ENCODE measurements around the gene DFFB. TPM values are rescaled to one million over a fixed set of nuclear protein-coding genes. Genes with fewer than 3 reads are reported as not detected.

Gene DFFB
- total and polyA plus RNA-seq, 2 donors (not counting 3 experiments of a cell fraction or from before 2014, with no cell fraction given): 11.7 to 11.8 TPM

- Histone ChIP-seq H3K36me3 (ENCODE audit: control insufficient read depth in 2 of 2, extremely low read depth in 1 of 2, insufficient read depth in 2 of 2, low read length in 2 of 2) (peaks cover 6 to 21% of the 10 kb centered on the region in 2 experiments), H3K4me1 (ENCODE audit: control insufficient read depth, extremely low read depth, insufficient read depth, low read length) (no peaks in the 10 kb centered on the region), H2AFZ (ENCODE audit: low read depth, low read length) (no peak overlapping the region), H3K9me1 (replicated peaks; ENCODE audit: control insufficient read depth, extremely low read depth, insufficient read depth, low read length) (no peaks in the 10 kb centered on the region), H3K9me3 (replicated peaks; ENCODE audit: control insufficient read depth, insufficient read depth, low read length) (no peaks in the 10 kb centered on the region), H4K20me1 (replicated peaks; ENCODE audit: control insufficient read depth, extremely low read depth, insufficient read depth, low read length) (no peaks in the 10 kb centered on the region), H3K27ac (ENCODE audit: insufficient read depth, low read depth, low read length) (no peak overlapping the region), H3K9ac (replicated peaks; ENCODE audit: extremely low read depth, insufficient read depth, low read length) (no peak overlapping the region), H3K79me2 (ENCODE audit: control insufficient read depth, insufficient read depth, low read length) (no peaks in the 10 kb centered on the region), H3K4me3 (replicated peaks in 1 of 3; ENCODE audit: insufficient read depth in 1 of 3, low read depth in 1 of 3, low read length in 3 of 3) (no peak overlapping the region), H3K27me3 (ENCODE audit: control insufficient read depth in 2 of 2, insufficient read depth in 2 of 2, low read length in 2 of 2) (no peaks in the 10 kb centered on the region), H3K4me2 (ENCODE audit: insufficient read depth, low read length) (no peak overlapping the region)
- no peak for TF ChIP-seq POLR2AphosphoS5 (IDR thresholded peaks at IDR 0.05; ENCODE audit: insufficient read depth, low read depth, low read length)
- TF ChIP-seq FOS (IDR thresholded peaks at IDR 0.05; ENCODE audit: borderline replicate concordance, insufficient read depth, low read length): no peak
- no peak for TF ChIP-seq JUN (IDR thresholded peaks at IDR 0.05; ENCODE audit: borderline replicate concordance, insufficient read depth, insufficient read length, low read depth)
- TF ChIP-seq MYC (IDR thresholded peaks at IDR 0.05; ENCODE audit: low read depth, low read length): no peak
- no peak for TF ChIP-seq MAX (IDR thresholded peaks at IDR 0.05; ENCODE audit: insufficient read depth, insufficient read length)
- no peak for TF ChIP-seq POLR2A (IDR thresholded peaks at IDR 0.05; ENCODE audit: low read depth, low read length)
- TF ChIP-seq CTCF (IDR thresholded peaks at IDR 0.05; ENCODE audit: extremely low read depth in 1 of 2, insufficient read depth in 1 of 2, low read depth in 1 of 2, low read length in 2 of 2): no peak
- no peak for TF ChIP-seq EZH2 (IDR thresholded peaks at IDR 0.05; ENCODE audit: borderline replicate concordance, low read depth, low read length, severe bottlenecking)
- no peak for TF ChIP-seq GATA2 (IDR thresholded peaks at IDR 0.05; ENCODE audit: insufficient read depth, insufficient read length, low read depth, low read length)
- ChIA-PET CTCF (no interaction called here), POLR2A (no interaction called here)
- FAIRE-seq (no peak), DNase-seq (ENCODE audit: low read depth, low spot score) (no peak)
- no TSS peak for BruUV-seq (replicated peaks)
- dilution Hi-C loops (cut with MboI; ENCODE audit: extremely low pct_ligation_motif_present, low sequenced_read_pairs) (no loop called here), intact Hi-C loops (cut with micrococcal nuclease) (no loop called here)
Observed at GRCh38 chr1:3824650-3825049, 32.6 kb upstream of the DFFB start.
